DMS79 (cell line): ENCODE measurements around the gene HELT.
"Not testable (repeated sequence)": the region's sequence is repeated elsewhere in the genome, so short reads cannot be mapped to it uniquely, and the experiment has no call there.

Experiments
- DNase-seq: peaks from one replicate; lab custom pipeline; 2025; lab: John Stamatoyannopoulos, UW

HELT gene, protein sequence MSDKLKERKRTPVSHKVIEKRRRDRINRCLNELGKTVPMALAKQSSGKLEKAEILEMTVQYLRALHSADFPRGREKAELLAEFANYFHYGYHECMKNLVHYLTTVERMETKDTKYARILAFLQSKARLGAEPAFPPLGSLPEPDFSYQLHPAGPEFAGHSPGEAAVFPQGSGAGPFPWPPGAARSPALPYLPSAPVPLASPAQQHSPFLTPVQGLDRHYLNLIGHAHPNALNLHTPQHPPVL

DNA sequence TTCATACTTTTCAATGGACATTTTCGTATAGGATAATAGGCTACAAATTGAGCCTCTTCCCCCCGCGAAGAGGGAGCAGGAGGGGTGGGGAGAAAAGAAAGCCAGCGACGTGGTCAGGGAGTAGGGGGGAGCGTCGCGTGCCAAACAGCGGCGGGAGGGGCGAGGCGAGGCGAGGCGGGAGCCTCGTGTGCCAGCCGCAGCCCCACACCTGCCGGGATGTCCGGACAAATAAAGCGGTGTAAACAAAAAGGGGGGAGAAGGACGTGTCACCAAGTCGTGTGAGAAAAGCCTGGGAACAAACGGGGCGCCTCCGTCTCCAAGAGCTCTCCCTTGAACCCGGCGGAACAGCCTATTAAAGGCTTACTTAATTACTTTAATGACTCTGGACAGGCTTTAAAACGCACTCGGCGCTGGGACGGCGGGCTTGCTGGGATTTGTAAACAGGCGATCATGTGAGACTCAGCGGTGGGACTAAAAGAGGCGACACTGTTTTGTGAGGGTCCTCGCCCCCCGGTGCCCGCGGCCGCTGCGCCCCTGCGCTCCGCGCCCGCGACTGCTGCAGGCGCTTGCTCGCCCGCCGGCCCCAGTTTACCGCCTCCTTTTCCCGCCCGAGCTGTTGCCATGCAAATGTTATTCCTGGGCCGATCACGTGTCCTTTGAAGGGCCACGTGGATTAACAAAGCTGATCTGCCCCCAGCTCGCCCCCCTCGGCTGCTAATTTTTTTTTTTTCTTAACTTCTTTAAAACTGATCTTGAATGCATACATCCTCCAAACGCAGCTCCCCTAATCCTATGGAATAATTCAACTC, at the start of gene HELT:
HELT (plus strand) TSS at position 527 of the 809 bp plus-strand sequence. CDS start 439 bp downstream, outside the sequence.
- DNase-seq = no peak

DNA sequence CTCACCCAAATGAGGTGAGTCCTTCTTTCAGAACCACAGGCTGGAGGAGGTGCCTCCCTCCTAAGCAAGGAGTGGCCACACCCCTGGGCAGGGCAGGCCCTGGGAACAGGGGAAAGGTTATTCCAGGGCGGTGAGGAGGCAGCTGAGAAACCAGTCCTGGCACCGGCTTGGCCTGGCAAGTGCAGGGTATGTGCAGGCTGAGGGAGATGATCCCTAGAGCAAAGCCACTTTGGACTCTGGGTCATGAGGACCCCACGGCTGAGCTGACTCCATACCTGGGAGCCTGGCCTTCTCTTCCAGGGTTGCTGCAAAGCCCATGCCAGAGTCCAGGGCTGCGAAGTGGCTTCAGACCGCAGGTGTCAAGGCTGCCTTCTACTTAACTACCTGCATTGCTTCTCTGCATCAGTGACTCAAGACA, 49.5 kb upstream of the HELT start:
- no peak for DNase-seq

DNA sequence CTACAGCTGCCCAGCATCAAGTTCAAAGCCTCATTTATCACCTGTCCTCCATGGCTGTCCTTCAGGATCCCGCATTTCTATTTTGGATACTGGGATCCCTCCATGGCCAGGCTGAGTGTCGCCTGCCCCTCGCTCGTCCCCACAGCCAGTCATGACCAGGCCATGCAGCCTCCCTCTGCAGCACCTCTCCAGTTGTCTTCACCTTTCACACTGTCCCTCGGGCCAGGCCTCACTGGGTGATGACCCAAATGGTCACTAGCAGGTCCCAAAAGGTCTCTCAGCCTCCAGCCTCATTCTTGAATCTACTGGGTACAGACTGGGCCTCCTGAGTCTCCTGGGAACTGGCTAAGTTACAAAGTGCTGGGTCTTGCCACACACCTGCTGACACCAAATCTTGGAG, 48.7 kb upstream of the HELT start:
- DNase-seq = no peak

DNA sequence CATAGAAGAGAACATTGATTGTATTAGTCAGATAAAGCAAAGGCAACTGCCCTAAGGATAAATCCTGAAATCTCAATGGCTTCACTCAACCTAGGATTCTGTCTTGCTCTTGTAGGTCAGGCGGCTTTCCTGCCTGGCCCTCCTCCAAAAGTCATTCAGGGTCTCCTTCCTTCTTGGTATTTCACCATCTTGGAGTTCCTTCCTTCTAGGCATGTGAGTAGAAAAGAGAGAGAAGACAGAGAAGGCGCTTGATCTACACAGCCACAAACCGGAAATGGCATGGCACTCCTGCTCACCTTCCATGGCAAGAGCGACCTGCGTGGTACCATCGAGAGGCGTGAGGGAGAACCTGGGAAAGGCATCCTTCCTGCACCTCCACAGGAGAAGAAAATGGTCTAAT, 45.3 kb upstream of the HELT start:
- no peak for DNase-seq

- not testable (repeated sequence) for DNase-seq
Observed at GRCh38 chr4:184976348-184976747, 41.9 kb upstream of the HELT start.

GRCh38 chr4:184977747-184978146, 40.5 kb upstream of the HELT start:
- no peak for DNase-seq

DNA sequence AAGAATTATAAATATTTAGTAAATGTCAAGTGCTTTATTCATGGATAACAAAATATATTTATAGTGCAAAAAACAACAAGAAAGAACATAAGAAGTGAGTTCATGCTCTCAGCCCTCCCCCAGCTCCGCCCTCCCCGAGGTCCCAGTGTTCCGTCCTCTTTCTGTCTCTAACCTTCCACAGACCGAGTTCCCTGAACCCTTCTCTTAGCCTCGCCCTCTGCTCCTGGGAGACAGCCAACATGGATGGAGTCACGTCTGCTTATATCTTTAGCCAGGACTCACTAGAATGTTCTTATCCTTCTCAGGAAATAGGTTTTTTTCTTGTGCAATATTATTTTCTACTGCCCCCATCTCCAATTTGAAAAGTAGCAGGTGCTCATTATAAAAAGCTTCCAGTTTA, 40.1 kb upstream of the HELT start:
- no peak for DNase-seq

DNA sequence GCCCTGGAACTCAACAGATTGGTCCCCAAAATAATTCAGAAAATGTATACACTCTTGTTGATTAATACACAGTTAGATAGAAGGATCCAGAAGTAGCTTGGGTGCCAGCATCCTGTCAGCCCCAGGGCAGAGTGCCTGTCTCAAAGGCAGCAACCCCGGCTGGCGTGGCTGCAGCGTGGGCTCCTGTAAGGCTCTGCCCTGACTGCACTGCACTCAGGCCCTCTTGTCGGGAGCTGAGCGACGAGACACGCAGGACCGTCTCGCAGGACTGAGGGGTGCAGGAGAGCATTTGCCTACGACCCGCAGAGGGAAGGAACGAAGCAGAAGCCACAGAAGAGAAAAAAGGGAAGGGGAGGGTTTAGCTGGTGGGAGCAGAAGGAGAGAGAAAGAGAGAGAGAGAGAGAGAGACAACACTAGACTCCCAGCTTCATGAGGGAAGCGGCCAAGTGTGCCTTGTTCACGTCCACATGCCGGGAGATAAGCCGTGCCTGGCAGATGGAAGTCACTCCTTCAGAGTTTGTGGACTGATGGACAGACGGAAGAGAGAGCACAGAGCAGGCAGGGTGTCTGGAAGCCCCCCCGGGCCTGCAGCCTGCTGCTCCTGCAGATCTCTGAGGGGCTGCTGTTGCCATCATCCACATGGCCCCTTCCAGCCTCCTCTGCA, 38.7 kb upstream of the HELT start:
- DNase-seq = no peak

DNA sequence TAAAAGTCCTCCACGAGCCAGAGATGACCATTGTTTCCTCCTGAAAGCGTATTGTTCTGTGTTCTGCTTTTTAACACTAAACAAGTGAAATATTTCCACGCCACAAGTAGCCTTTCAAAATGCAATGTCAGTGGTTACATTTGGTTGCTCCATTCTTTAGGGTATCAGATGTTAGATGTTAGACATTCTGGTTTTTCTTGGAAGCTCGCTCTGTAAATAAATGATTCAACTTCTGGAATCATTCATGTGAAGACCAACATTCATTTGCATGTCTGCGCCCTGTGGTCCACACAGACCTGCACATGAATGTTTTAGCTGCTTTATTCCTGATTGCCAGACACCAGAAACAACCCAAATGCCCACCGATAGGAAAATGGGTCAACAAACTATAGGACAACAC, 38.0 kb upstream of the HELT start:
- DNase-seq = no peak

DNA sequence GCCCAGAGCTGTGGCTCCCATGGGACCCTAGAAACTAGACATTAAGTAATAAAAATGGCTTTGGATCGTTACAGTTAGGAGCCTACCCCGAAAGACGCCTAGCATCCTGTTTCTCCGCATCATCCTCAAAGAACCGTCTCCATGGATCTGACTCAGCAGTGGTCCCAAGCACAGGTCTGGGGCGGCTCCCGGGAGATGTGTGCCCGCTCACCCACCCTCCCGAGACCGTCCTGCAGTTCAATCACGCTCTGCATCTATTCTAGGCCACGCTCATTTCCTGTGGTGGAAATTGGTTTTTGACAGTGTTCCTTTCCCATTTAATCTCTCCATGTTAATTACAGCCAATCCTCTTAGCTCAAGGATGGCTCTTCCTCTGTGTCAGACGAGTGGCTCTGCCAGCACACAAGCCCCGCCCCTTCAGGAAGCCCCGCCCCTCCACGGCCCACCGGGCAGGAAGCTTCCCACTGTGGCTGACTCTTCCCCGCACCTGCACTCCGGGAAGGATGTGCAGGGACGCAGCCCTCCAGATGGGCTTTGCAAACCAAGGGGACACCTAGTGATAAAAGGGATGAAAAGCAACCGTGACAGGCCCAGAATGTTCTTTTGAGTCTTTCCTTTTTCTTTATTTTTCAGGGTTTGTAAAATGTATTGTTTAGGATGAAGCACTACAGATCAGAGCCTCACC, 34.5 kb upstream of the HELT start:
- DNase-seq = no peak

GRCh38 chr4:184987493-184988031, 30.7 kb upstream of the HELT start:
- no peak for DNase-seq

DNA sequence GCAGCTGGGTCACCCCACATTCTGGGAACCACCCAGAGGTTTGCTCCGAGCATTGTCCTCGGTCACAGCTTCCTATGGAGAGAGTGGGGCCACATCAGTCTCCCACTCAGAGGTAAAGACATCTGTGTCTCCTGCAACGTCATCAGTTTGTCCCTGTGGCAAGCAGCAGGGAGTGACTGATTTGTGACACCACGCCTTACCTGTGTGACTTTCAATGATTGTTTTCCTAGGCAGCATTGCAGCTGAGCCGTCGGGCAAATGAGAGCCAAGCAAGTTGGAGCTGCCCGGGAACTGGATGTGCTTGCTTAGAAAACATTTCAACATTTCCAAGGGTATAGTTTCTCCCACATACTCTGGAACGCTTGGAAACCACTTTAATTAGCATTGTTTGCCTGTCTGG, 29.7 kb upstream of the HELT start:
- no peak for DNase-seq

- not testable (repeated sequence) for DNase-seq
Observed at GRCh38 chr4:184989283-184989682, 29.0 kb upstream of the HELT start.

DNA sequence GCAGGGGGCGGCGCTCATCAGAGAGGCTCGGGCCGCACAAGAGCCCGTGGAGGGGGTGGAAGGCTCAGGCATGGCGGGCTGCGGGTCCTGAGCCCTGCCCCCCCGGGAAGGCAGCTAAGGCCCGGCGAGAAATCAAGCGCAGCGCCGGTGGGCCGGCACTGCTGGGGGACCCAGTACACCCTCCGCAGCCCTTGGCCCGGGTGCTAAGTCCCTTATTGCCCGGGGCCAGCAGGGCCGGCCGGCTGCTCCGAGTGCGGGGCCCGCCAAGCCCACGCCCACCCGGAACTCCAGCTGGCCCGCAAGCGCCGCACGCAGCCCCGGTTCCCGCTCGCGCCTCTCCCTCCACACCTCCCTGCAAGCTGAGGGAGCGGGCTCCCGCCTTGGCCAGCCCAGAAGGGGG, 28.2 kb upstream of the HELT start:
- DNase-seq = not testable (repeated sequence)

DNA sequence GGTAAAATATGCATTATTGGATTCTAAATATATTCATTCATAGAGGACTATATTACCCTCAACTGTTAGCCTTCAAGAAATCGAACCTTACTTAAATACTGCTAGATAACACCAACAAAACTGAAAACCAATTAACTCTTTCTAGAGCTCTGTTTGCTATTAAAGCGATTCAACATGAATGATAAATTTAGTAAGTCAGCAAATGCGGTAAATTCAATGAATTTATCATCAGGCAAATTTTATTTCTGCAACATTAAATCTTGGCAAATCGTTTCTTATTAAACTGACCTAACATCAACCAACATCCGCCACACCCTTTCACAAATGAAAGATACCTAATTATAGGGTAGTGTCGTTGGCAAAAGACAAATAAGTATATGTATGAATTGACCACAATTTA, 26.4 kb upstream of the HELT start:
- DNase-seq = no peak

GRCh38 chr4:184992422-184992821, 25.9 kb upstream of the HELT start:
- DNase-seq = no peak

DNA sequence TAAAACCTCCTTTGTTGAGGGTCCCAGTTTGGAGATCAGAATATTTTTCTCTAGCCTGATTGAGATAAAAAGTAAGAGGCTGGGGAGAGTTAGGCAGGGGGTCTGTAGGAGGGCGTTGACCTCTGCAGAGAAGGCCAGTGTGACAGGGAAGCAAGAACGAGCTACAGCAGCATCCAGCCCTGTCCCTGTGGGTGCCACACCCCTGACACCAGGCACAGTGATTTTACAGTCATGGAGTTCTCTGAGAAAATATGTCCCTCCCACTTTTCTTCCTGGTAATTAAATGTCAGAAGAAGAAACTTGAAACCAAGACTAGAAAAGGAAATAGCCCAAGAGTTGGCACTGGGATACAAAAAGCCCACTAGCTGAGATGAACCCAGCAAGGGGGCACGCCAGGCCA, 25.0 kb upstream of the HELT start:
- DNase-seq = no peak

DNA sequence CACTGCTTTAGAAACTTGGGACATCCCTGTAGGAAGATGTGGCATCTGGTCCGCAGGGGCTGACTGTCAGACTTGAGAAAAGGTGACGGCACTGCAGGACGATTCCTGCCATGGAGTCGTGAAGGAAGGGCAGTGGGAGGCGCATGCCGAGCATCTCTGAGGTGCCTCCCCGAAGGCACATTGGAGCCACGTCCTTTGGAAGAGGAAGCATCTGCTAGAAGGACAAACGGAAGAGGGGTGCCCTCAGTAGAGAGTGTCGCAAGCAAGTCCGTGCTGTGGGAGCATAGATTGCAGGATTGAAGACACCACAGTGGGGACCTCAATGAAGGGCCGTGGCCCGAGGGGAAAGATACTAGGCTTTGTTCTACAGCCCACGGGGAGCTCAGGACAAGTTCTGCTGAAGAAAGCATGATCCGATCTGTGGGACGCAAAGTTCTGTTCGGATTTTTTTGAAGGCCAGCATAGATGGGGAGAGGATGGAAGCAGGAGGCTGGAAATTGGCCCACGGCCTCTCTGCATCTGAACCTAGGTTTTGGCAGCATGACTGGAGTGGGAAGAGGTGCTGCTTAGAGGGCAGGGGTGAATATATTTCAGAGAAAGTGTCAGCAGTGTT, 24.2 kb upstream of the HELT start:
- no peak for DNase-seq

GRCh38 chr4:184994623-184995010, 23.7 kb upstream of the HELT start:
- DNase-seq = no peak

DNA sequence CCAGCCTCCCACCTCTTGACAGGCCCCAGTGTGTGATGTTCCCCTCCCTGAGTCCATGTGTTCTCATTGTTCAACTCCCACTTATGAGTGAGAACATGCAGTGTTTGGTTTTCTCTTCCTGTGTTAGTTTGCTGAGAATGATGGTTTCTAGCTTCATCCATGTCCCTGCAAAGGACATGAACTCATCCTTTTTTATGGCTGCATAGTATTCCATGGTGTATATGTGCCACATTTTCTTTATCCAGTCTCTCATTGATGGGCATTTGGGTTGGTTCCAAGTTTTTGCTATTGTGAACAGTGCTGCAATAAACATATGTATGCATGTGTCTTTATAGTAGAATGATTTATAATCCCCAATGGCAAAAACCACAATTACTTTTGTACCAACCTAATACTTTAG, 20.6 kb upstream of the HELT start:
- not testable (repeated sequence) for DNase-seq

- no peak for DNase-seq
Observed at GRCh38 chr4:185002784-185003183, 15.5 kb upstream of the HELT start.
